Transverse colon (tissue), 4 donors: ENCODE data around the gene FBLN2.

ENCODE experiments used
- CTCF ChIP-seq, 5 experiments: fragments of 200-600 bp in 3 of 5; fragments of 450-650 bp in 2 of 5; sonication (generic) in 3 of 5; IDR thresholded peaks; 1 replicate in 2 of 5; 2 replicates in 3 of 5; pipeline ENCODE4 v1.5.1; 2016 to 2017; ENCODE audit warnings: antibody characterized with exemption in 5 of 5, inconsistent platforms in 3 of 5, mild to moderate bottlenecking in 2 of 5, moderate library complexity in 1 of 5
- EP300 ChIP-seq: sonication (generic); formaldehyde crosslinking; IDR thresholded peaks from one replicate; pipeline ENCODE4 v1.6.1; 2017; ENCODE audit warnings: antibody characterized with exemption, low read depth
- POLR2A ChIP-seq: fragments of 450-650 bp; IDR thresholded peaks from one replicate; pipeline ENCODE4 v1.6.1; 2016; ENCODE audit warnings: antibody characterized with exemption, mild to moderate bottlenecking, moderate library complexity
- POLR2AphosphoS5 ChIP-seq, 3 donors: sonication (generic); formaldehyde crosslinking; IDR thresholded peaks; one replicate each; pipeline ENCODE4 v1.6.1; 2016; ENCODE audit warnings: antibody characterized with exemption in 3 of 3

GRCh38 chr3:13617097-13617738 is 68.3 kb downstream of the FBLN2 start:
- no peak for TF ChIP-seq CTCF (IDR thresholded peaks at IDR 0.05)
- TF ChIP-seq POLR2AphosphoS5 (IDR thresholded peaks at IDR 0.05) = no peak
- TF ChIP-seq POLR2A = no peak
- no peak for TF ChIP-seq EP300
